T-cell (primary cell): ENCODE results near the gene TMIGD1. TPM values are rescaled to one million over a fixed set of nuclear protein-coding genes. Genes with fewer than 3 reads are reported as not detected.
A peak's percentile ranks its signal among the peaks of the same experiment; 100 is the strongest.

Source experiments
- ATAC-seq, 4 experiments: fragments of 200-7000 bp in 3 of 4; fragments of 150-1000 bp in 1 of 4; cut with Tn5 transposase; replicated peaks in 1 of 4; 1 replicate in 3 of 4; 2 replicates in 1 of 4; pipeline ENCODE4 v1.10.0; 2021; ENCODE audit warnings: moderate library complexity in 3 of 4, mild to moderate bottlenecking in 2 of 4, moderate number of reproducible peaks in 1 of 4
- CTCF ChIA-PET, 2 donors: fragments of 300-600 bp; sonication (Branson Sonifier 250); formaldehyde crosslinking; loops; one replicate each; lab custom pipeline; 2022; ENCODE audit warnings: antibody characterized with exemption in 2 of 2; lab: Charles Lee
- POLR2A ChIA-PET, 2 donors: fragments of 300-600 bp; sonication (Branson Sonifier 250); formaldehyde crosslinking; loops; one replicate each; lab custom pipeline; 2022; ENCODE audit warnings: antibody characterized with exemption in 2 of 2; lab: Charles Lee
- DNase-seq, 35 experiments: peaks; one replicate each; pipeline versions ENCODE4 v3.0.0 to v3.0.0-alpha.2; 2013 to 2023
- H3K27ac ChIP-seq: one replicate; pipeline ENCODE4 v1.5.1; 2013; ENCODE audit warnings: low read length
- H3K27me3 ChIP-seq, 2 experiments: replicated peaks in 1 of 2; 1 replicate in 1 of 2; 2 replicates in 1 of 2; pipeline versions ENCODE4 v1.6.1 to v1.7.0; 2013; ENCODE audit warnings: low read length in 1 of 2, mixed read lengths in 1 of 2; ENCODE audit not compliant: control insufficient read depth in 2 of 2, insufficient read depth in 2 of 2; ENCODE audit errors: extremely low read depth in 1 of 2
- H3K36me3 ChIP-seq, 2 donors: 1 replicate in 1 of 2; 2 replicates in 1 of 2; pipeline versions ENCODE4 v1.6.1 to v1.7.0; 2013; ENCODE audit warnings: low read length in 1 of 2; ENCODE audit not compliant: control insufficient read depth in 2 of 2, insufficient read depth in 1 of 2; ENCODE audit errors: extremely low read depth in 1 of 2
- H3K4me1 ChIP-seq, 2 experiments: 1 replicate in 1 of 2; 2 replicates in 1 of 2; pipeline versions ENCODE4 v1.6.1 to v1.7.0; 2013; ENCODE audit warnings: low read length in 2 of 2, mixed read lengths in 1 of 2; ENCODE audit not compliant: insufficient read depth in 2 of 2, control insufficient read depth in 1 of 2; ENCODE audit errors: extremely low read depth in 1 of 2
- H3K4me3 ChIP-seq, 2 donors: 1 replicate in 1 of 2; 2 replicates in 1 of 2; pipeline versions ENCODE4 v1.5.1 to v1.7.0; 2013; ENCODE audit warnings: mild to moderate bottlenecking in 2 of 2, low read length in 1 of 2, moderate library complexity in 1 of 2; ENCODE audit not compliant: control insufficient read depth in 1 of 2; ENCODE audit errors: extremely low read depth in 1 of 2
- H3K9me3 ChIP-seq: 2 replicates; pipeline ENCODE4 v1.7.0; 2013
- H3K27ac Mint-ChIP-seq, 2 donors: one replicate each; pipeline ENCODE4 v1.8.0; 2020 to 2021; ENCODE audit warnings: mild to moderate bottlenecking in 2 of 2, mixed read lengths in 2 of 2
- H3K27me3 Mint-ChIP-seq, 2 donors: one replicate each; pipeline ENCODE4 v1.8.0; 2021 to 2022; ENCODE audit warnings: mixed read lengths in 2 of 2
- H3K36me3 Mint-ChIP-seq: one replicate; pipeline ENCODE4 v1.8.0; 2021; ENCODE audit warnings: mixed read lengths
- H3K4me1 Mint-ChIP-seq, 3 donors: one replicate each; pipeline ENCODE4 v1.8.0; 2020 to 2022; ENCODE audit warnings: mixed read lengths in 3 of 3, mild to moderate bottlenecking in 1 of 3
- H3K4me3 Mint-ChIP-seq, 3 donors: one replicate each; pipeline ENCODE4 v1.8.0; 2020 to 2022; ENCODE audit warnings: mild to moderate bottlenecking in 3 of 3, mixed read lengths in 3 of 3, moderate library complexity in 3 of 3
- H3K9me3 Mint-ChIP-seq, 3 donors: one replicate each; pipeline ENCODE4 v1.8.0; 2020 to 2022; ENCODE audit warnings: mixed read lengths in 3 of 3
- WGBS: methylation state at CpG from one replicate; pipeline ENCODE4 v1.1.5; 2013; ENCODE audit warnings: missing lambda C conversion rate; ENCODE audit not compliant: insufficient coverage; 5-methylcytosine and 5-hydroxymethylcytosine counted together
- total RNA-seq, 35 experiments: library from RNA in 6 of 35; stranded (reverse) in 6 of 35; fragments of 120-200 nt in 1 of 35; gene quantifications; one replicate each; pipeline versions ENCODE4 v1.2.1 to v1.2.4 and lab custom pipeline; 2013 to 2026

Gene TMIGD1
- total RNA-seq, 5 donors from 2014 or later (not counting 1 experiment from before 2014, with no cell fraction given) = not detected

DNA sequence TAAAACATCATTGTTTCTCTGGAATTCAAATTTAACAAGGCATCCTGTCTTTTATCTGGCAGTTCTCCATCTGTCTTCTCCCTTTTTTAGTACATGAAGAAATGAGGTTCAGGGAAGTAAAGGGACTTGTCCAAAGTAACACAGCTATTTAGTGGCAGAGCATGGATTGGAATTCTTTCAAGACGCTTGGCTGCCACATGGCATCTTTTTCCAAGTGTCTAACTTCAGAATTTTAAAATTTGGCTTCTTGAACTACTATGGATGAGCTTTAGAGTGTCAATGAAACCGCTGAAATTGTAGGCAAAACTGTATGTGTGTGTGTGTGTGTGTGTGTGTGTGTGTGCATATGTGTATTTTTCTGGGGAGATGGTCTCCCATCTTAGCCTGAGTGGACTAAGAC lies 5.2 kb upstream of the TMIGD1 start:
- Histone ChIP-seq H3K36me3 (no peaks in the 10 kb centered on the region), H3K27ac (no peak overlapping the region), H3K27me3 (no peaks in the 10 kb centered on the region), H3K9me3 (no peaks in the 10 kb centered on the region), H3K4me1 (peaks cover 0 to 10% of the 10 kb centered on the region in 2 experiments), H3K4me3 (no peak overlapping the region)
- peaks cover 0 to 3% (median 0%) of the 10 kb centered on the region in 3 donors for H3K9me3 Mint-ChIP-seq
- ChIA-PET POLR2A (interaction anchor here in 1 of 2 donors (0.6 kb wide), 2 partner anchors 431 to 598 kb away, joined by 3 read pairs; no protein-coding TSS in a partner anchor), CTCF (interaction anchor here (0.6 to 1.8 kb wide), 8 partner anchors 13 to 235 kb away, joined by 3 to 7 read pairs (median 5); partner anchors contain the start of gene BLMH (in 2 of the 2))
- H3K27me3 Mint-ChIP-seq = no peaks in the 10 kb centered on the region
- DNase-seq (no peak), ATAC-seq (no peak)
- H3K36me3 Mint-ChIP-seq = no peaks in the 10 kb centered on the region
- no peak overlapping the region for H3K27ac Mint-ChIP-seq
- 90% methylated on average over 1 of the region's 2 CpGs for WGBS
- peaks cover 16 to 24% (median 21%) of the 10 kb centered on the region in 3 donors for H3K4me1 Mint-ChIP-seq
- H3K4me3 Mint-ChIP-seq = no peak overlapping the region

DNA sequence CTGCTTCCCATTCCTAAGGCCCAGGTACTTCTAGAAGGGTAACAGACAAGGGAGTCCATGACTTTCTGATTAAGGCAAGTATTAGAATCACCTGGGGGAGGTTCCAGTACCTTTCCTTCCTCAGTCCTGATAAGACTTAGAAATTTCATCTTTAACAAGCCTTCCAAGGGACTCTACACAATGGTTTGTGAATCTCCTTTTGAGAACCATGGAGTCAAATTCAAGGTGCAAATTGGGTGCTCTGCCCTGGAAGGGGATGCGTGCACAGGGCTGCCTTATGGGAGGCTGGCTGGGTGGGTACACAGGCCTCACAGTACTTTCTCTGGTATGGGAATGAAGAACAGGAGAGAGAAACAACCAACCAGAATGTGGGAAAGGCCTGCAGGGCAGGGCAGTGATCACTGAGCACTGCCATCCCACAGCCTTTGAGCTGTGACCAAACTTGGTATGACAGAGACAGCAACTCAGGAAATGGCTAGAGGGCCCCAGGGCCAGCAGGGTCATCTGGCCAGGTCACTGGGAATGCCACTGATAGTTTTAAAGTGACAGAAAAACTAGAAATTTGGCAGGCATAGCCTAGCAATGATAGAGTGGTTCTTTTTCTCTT lies 3.6 kb upstream of the TMIGD1 start:
- Histone ChIP-seq H3K4me3 (no peak overlapping the region), H3K27ac (no peak overlapping the region), H3K27me3 (no peaks in the 10 kb centered on the region), H3K36me3 (no peaks in the 10 kb centered on the region), H3K4me1 (peaks cover 4 to 15% of the 10 kb centered on the region in 2 experiments), H3K9me3 (no peaks in the 10 kb centered on the region)
- peaks cover 29 to 39% (median 35%) of the 10 kb centered on the region in 3 donors for H3K4me1 Mint-ChIP-seq
- peaks cover 0 to 3% (median 0%) of the 10 kb centered on the region in 3 donors for H3K9me3 Mint-ChIP-seq
- DNase-seq = no peak
- ChIA-PET CTCF (interaction anchor here (0.7 to 1.6 kb wide), 12 partner anchors 10 to 242 kb away, joined by 3 to 38 read pairs (median 6); partner anchors contain the start of gene BLMH (in 2 of the 2)), POLR2A (interaction anchor here in 1 of 2 donors (0.7 kb wide), 2 partner anchors 211 to 488 kb away, joined by 4 to 5 read pairs; no protein-coding TSS in a partner anchor)
- 100% methylated on average over 1 of the region's 1 CpG for WGBS
- H3K27me3 Mint-ChIP-seq = no peaks in the 10 kb centered on the region
- no peak overlapping the region for H3K27ac Mint-ChIP-seq
- no peaks in the 10 kb centered on the region for H3K36me3 Mint-ChIP-seq
- ATAC-seq = no peak
- H3K4me3 Mint-ChIP-seq = no peak overlapping the region

DNA sequence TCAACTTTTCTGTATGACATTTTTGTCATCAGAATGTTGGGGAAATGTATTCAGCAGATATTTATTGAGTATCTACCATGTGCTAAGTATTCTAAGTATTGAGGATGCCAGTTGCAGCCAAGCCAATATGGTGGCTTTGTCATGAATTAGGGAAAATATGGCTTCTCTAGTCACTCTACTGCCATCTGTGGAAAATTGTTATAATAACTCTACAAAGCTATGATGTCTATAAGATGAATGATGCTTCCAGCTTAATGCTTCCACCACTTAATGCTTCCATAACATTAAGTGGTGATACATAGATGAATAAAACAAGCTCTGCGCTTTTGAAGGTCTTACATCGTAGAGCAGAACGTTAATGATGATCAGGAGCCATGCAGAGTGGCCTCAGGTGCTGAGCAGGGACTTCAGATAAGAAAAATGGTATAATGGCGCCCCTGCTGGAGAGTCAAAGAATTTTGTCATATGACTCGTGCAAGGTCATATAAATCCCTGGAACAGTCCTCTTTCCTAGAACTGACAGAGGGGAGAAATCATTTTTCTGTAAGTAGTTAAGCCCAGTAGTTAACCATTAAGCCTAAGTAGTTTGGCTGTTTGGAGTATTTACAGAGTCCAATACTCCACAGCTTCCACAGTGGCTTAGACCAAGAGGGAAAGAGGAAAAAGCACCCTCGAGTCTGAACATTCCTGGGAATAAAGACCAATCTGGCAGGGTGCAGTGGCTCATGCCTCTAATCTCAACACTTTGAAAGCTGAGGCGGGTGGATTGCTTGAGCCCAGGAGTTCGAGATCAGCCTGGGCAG lies 2.7 kb upstream of the TMIGD1 start:
- H3K9me3 Mint-ChIP-seq = peaks cover 0 to 3% (median 0%) of the 10 kb centered on the region in 3 donors
- no CpG with 5 or more reads among the region's 8 CpGs for WGBS
- no peaks in the 10 kb centered on the region for H3K36me3 Mint-ChIP-seq
- ChIA-PET CTCF (interaction anchor here (0.5 to 1.6 kb wide), 39 partner anchors 9 to 526 kb away, joined by 3 to 38 read pairs (median 5); partner anchors contain the start of gene BLMH (in 1 of the 2)), POLR2A (interaction anchor here (0.5 to 0.9 kb wide), 3 partner anchors 14 to 57 kb away, joined by 3 to 4 read pairs (median 3); no protein-coding TSS in a partner anchor)
- no peak overlapping the region for H3K4me3 Mint-ChIP-seq
- no peak overlapping the region for H3K4me3 ChIP-seq
- H3K4me1 Mint-ChIP-seq = peaks cover 38 to 47% (median 44%) of the 10 kb centered on the region in 3 donors
- peak in 33 of 35 experiments; percentile 15 to 83 (median 46) for DNase-seq
- peaks cover 12 to 18% of the 10 kb centered on the region in 2 experiments for H3K4me1 ChIP-seq
- no peaks in the 10 kb centered on the region for H3K36me3 ChIP-seq
- no peaks in the 10 kb centered on the region for H3K27me3 ChIP-seq
- ATAC-seq = peak; percentile 32 to 52 (median 43)
- no peak overlapping the region for H3K27ac Mint-ChIP-seq
- H3K9me3 ChIP-seq = no peaks in the 10 kb centered on the region
- no peaks in the 10 kb centered on the region for H3K27me3 Mint-ChIP-seq
- no peak overlapping the region for H3K27ac ChIP-seq

DNA sequence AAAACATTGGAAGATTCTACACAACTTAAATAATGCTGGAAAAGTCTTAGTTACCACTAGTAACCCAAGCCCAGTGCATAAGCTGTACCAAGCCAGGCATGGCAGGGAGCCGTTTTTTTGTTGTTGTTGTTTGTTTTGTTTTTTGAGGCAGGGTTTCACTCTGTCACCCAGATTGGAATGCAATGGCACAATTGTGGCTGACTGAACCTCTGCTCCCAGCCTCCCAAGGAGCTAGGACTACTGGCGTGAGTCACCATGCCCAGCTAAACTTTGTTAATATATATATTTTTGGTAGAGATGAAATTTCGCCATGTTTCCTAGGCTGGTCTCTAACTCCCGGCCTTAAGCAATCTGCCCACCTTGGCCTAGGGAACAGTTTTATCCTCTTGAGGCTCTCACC lies 564 bp upstream of the TMIGD1 start:
- Mint-ChIP-seq H3K9me3 (peaks cover 0 to 3% (median 0%) of the 10 kb centered on the region in 3 donors), H3K4me1 (peaks cover 48 to 57% (median 56%) of the 10 kb centered on the region in 3 donors), H3K4me3 (no peak overlapping the region), H3K27ac (peak overlapping the region in 1 of 2 donors; percentile 43), H3K27me3 (no peaks in the 10 kb centered on the region), H3K36me3 (no peaks in the 10 kb centered on the region)
- DNase-seq (no peak), ATAC-seq (no peak)
- no peaks in the 10 kb centered on the region for H3K36me3 ChIP-seq
- WGBS = no CpG with 5 or more reads among the region's 4 CpGs
- ChIA-PET POLR2A (interaction anchor here in 1 of 2 donors (0.5 kb wide), 1 partner anchor 19 kb away, joined by 3 read pairs; no protein-coding TSS in a partner anchor), CTCF (interaction anchor here (0.7 to 2.2 kb wide), 12 partner anchors 11 to 230 kb away, joined by 3 to 14 read pairs (median 4); partner anchors contain the start of gene BLMH (in 1 of the 2))
- H3K4me3 ChIP-seq = no peak overlapping the region
- no peaks in the 10 kb centered on the region for H3K27me3 ChIP-seq
- no peaks in the 10 kb centered on the region for H3K9me3 ChIP-seq
- no peak overlapping the region for H3K27ac ChIP-seq
- peaks cover 20 to 23% of the 10 kb centered on the region in 2 experiments for H3K4me1 ChIP-seq

DNA sequence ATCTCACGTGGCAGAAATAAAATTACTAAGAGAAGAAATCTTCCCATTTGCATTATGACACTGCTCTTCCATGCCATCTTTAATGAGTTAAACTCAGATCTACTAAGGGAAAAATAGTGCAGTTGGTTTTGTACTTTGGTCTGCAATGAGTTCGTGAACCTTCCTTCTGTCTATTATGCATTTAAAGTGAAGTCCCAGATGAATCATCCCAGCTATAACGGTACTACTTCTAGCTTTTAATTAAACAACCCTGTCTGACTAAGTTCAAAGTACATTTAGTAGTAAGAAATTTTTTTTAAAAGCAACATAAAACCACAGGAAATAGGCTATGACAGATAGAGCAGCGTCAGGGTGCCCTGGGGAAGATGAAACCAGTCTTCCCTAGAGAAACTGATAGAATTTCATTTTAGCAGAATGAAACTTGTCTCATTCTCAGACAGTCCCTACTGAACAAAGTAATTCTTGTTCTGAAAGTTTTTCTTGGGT lies 1.8 kb downstream of the TMIGD1 start:
- H3K4me3 Mint-ChIP-seq = peak overlapping the region; percentile 42 to 65 (median 54)
- Histone ChIP-seq H3K27me3 (no peaks in the 10 kb centered on the region), H3K9me3 (no peaks in the 10 kb centered on the region), H3K27ac (peak overlapping the region; percentile 77), H3K36me3 (no peaks in the 10 kb centered on the region), H3K4me1 (peaks cover 20 to 23% of the 10 kb centered on the region in 2 experiments), H3K4me3 (no peak overlapping the region)
- POLR2A ChIA-PET = interaction anchor here (0.5 to 1.0 kb wide), 6 partner anchors 9 to 1169 kb away, joined by 3 to 8 read pairs (median 6); no protein-coding TSS in a partner anchor
- DNase-seq (peak in 34 of 35 experiments; percentile 16 to 78 (median 48)), ATAC-seq (peak; percentile 94 to 98 (median 96))
- no CpG with 5 or more reads among the region's 4 CpGs for WGBS
- peaks cover 0 to 3% (median 0%) of the 10 kb centered on the region in 3 donors for H3K9me3 Mint-ChIP-seq
- peaks cover 53 to 66% (median 57%) of the 10 kb centered on the region in 3 donors for H3K4me1 Mint-ChIP-seq
- no peaks in the 10 kb centered on the region for H3K27me3 Mint-ChIP-seq
- peak overlapping the region; percentile 80 to 85 for H3K27ac Mint-ChIP-seq
- CTCF ChIA-PET = interaction anchor here in 1 of 2 donors (0.6 to 0.7 kb wide), 3 partner anchors 9 to 41 kb away, joined by 3 to 9 read pairs (median 3); partner anchors contain the start of gene BLMH
- no peaks in the 10 kb centered on the region for H3K36me3 Mint-ChIP-seq
